Keratinocyte (primary cell): Measurements from ENCODE around the gene FRAS1.

ENCODE experiments used
- EZH2 ChIP-seq: IDR thresholded peaks from one replicate; pipeline ENCODE4 v1.6.1; 2012; ENCODE audit warnings: inconsistent platforms, mild to moderate bottlenecking, low read length, moderate library complexity
- TF ChIP-seq, protein P1 (sequence below), 3 experiments: IDR thresholded peaks in 1 of 3; conservative IDR thresholded peaks in 1 of 3; optimal IDR thresholded peaks in 1 of 3; 2 replicates in 2 of 3; 3 replicates in 1 of 3; pipeline versions ENCODE3 to v1.5.1; 2011; ENCODE audit warnings: low read length in 3 of 3, mild to moderate bottlenecking in 3 of 3, moderate library complexity in 2 of 3, control low read depth in 1 of 3, inconsistent platforms in 1 of 3; ENCODE audit not compliant: insufficient read depth in 2 of 3; ENCODE audit errors: extremely low read depth in 1 of 3

DNA sequence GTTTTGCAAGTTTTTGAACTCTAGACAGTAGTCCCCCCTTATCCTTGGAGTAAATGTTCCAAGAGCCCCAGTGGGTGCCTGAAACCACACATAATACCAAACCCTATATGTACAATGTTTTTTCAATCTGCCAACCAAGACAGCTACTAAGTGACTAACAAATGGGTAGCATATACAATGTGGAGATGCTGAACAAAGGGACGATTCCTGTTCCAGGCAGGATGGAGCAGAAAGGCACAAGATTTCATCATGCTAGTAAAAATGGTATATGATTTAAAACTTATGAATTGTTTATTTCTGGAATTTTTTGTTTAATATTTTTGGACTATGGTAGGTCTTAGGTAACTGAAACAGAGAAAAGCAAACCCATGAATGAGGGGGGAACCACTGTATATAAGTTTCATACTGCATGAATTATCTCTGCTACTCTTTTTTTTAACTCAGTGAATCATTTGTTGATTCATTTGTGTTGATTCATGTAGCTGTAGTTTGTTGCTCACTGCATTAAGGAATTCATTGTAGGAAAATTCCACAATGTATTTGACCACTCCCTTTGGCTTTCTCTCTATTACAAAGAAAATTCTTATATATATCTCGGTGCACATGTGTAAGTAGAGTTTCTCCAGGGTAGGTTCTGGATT is 472.6 kb downstream of the FRAS1 start:
- TF ChIP-seq, protein P1, sequence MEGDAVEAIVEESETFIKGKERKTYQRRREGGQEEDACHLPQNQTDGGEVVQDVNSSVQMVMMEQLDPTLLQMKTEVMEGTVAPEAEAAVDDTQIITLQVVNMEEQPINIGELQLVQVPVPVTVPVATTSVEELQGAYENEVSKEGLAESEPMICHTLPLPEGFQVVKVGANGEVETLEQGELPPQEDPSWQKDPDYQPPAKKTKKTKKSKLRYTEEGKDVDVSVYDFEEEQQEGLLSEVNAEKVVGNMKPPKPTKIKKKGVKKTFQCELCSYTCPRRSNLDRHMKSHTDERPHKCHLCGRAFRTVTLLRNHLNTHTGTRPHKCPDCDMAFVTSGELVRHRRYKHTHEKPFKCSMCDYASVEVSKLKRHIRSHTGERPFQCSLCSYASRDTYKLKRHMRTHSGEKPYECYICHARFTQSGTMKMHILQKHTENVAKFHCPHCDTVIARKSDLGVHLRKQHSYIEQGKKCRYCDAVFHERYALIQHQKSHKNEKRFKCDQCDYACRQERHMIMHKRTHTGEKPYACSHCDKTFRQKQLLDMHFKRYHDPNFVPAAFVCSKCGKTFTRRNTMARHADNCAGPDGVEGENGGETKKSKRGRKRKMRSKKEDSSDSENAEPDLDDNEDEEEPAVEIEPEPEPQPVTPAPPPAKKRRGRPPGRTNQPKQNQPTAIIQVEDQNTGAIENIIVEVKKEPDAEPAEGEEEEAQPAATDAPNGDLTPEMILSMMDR (optimal IDR thresholded peaks at IDR 0.05 in 1 of 3, IDR thresholded peaks at IDR 0.05 in 1 of 3, conservative IDR thresholded peaks at IDR 0.05 in 1 of 3; ENCODE audit: extremely low read depth in 1 of 3, insufficient read depth in 2 of 3, low read length in 3 of 3) = no peak
- TF ChIP-seq EZH2 = no peak
